Hematopoietic multipotent progenitor cell treated with erythropoietin and hydrocortisone succinate and interleukin-3 and kit ligand, for 8 days (in vitro differentiated cells): ENCODE measurements around the gene UBE2Z.
"Not testable (repeated sequence)": the region's sequence is repeated elsewhere in the genome, so short reads cannot be mapped to it uniquely, and the experiment has no call there.

Experiments
- DNase-seq: peaks from one replicate; pipeline ENCODE4 v3.0.0-alpha.2; 2015

Gene UBE2Z

DNA sequence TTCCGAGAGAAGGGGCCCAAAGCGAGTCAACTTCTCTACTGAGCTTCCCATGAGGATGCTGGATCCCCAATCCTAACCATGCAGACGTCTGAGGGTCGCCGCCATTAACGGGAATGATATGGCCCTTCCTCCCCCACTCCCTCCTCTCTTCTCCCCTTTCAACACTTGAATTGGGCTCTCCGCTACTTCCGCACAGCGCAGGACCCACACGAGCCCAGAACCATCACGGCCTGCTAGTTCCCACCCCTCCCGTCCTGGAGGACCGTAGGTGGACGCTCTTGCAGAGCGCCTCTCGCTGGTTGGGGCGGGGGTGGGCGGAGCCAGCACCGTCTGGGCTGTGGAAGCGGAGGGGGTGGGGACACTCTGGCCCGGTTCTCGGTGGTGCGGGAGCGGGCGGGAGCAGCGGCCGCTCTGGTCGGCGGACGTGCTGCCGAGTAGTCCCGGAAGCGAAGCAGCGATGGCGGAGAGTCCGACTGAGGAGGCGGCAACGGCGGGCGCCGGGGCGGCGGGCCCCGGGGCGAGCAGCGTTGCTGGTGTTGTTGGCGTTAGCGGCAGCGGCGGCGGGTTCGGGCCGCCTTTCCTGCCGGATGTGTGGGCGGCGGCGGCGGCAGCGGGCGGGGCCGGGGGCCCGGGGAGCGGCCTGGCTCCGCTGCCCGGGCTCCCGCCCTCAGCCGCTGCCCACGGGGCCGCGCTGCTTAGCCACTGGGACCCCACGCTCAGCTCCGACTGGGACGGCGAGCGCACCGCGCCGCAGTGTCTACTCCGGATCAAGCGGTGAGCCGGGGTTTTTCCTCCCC is at the start of gene UBE2Z:
TSS of gene UBE2Z (plus strand) at position 361 of the 797 bp plus-strand sequence. CDS start at position 458, 97 bp downstream.
- DNase-seq, result peak; percentile 93

DNA sequence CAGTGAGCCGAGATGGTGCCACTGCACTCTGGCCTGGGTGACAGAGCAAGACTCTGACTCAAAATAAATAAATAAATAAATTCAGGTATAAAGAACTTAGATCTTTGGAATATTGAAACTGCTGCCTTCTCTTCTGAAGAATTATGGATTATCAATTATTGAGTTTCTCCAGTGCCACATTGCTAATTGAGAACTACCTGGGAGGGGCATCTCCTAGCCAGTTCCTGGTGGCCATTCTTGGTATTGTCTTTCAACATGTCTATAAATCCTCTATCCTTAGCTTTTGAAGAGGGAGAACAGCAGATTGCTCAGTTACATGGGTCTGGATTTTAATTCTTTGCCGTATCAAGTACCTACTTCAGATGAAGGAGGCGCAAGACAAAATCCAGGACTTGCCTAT is 48.2 kb upstream of the UBE2Z start:
- DNase-seq, result no peak

DNA sequence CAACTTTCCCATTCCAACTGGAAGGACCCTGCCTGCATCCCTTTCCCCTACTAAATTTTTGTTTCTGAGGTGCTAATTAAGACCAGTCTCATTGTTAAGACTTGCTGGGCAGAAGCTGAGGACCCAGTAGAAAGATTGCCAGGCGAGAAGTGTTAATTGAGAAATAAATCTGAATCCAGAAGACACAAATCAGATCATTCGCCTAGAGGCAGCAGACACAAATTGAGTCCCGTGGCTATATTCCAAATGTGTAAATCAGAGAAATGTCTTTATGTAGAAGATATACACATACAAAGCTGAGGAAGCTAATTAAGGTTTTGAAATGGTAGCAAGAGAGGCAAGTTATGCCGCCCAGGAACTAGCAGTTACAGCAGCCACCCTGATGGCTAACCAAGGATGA is 47.8 kb upstream of the UBE2Z start:
- DNase-seq, result no peak

DNA sequence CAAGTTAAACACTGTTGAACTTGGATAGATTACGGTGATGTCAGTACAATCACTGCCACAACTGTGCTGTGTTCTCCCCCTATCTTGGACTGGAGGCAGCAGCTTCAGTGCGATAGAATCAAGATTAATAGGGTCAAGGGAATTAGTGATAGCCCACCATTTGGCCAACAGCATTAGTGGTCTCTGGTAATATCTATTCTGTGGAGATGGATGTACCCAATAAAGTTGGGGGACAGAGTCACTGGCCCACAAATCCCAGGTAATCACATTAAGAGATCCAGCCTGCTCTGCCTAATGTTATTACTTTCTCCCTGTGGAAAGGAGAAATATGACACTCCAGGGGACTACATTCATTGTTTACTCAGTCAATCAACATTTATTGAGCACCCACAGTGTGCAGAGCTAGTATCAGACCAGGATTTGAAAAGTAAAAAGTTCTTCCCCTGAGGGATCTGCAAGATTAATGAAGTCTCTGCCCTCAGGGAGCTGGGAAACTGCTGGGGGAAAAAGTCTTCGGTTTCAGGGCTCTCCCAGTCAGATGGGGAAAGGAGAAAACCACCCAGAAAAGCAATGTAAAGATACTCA is 39.2 kb upstream of the UBE2Z start:
- no peak for DNase-seq

GRCh38 chr17:48869821-48870318 is 38.3 kb upstream of the UBE2Z start:
- DNase-seq, result no peak

DNA sequence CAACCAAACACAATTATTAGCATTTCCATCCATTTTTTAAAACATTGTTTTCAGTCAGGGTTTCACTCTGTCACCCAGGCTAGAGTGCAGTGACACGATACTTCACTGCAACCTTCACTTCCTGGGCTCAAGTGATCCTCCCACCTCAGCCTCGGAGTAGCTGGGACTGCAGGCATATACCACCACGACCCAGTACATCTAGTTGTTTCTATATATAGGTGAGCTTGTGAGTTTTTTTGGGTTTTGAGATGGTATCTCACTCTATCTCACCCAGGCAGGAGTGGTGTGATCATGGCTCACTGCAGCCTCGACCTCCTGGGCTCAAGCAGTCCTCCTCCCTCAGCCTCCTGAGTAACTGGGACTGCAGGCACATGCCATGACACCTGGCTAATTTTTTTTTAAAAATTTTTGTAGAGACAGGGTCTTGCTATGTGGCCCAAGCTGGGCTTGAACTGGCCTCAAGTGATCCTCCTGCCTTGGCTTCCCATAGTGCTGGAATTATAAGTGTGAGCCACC is 37.1 kb upstream of the UBE2Z start:
- DNase-seq, result no peak

DNA sequence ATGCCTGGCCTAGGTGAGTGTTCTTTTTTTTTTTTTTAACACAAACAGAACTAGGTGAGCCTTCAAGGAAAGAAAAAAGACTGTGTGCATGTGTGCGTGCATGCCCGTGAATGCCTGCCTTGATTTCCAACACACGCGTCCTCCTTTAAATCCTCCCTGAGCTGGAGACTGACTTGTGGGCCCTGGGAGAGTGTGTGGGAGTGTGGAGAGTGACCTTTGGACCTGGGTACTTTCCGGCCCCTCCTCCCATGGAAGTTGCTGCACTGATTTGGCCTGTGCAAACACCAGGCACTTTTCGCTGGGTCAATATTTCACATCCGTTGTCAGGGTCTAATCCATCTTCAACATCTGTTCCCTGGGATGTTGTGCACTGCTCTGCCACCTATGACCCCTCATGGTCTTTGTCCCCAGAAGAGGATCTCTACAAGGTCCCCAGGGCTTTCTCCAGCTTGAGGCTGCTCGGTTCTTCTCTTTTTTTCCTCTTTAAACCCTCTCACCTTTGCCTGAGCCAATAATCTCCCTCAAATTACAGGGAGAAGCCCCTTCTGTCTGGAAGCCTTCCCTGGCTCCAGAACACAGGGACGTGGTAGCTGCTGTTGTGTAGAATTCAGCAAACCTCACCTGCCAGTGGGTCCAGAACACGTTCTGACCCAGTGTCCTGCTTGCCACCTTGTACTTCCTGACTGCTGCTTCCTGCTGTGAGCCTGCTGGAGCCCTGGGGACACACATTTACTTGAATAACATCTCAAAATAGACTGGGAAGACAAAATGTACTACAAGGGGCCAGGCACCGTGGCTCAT is 36.5 kb upstream of the UBE2Z start:
- no peak for DNase-seq

DNA sequence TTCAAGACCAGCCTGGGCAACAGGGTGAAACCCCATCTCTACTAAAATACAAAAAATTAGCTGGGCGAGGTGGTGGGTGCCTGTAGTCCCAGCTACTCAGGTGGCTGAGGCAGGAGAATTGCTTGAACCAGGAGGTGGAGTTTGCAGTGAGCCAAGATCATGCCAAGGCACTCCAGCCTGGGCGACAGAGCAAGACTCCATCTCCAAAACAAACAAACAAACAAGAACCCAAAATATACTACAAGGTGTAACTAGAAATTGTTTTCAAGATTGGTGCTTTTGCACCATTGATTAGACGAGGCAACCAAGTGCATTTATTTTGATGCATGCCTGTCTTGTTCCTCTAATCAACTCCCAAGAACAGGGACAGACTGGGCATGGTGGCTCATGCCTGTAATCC is 35.8 kb upstream of the UBE2Z start:
- DNase-seq, result not testable (repeated sequence)

GRCh38 chr17:48873209-48873608 is 35.0 kb upstream of the UBE2Z start:
- no peak for DNase-seq

GRCh38 chr17:48873696-48874443 is 34.3 kb upstream of the UBE2Z start:
- no peak for DNase-seq

- peak; percentile 79 for DNase-seq
Measured at GRCh38 chr17:48878920-48879898, 29.0 kb upstream of the UBE2Z start.

GRCh38 chr17:48882272-48882671 is 25.9 kb upstream of the UBE2Z start:
- DNase-seq, result no peak

DNA sequence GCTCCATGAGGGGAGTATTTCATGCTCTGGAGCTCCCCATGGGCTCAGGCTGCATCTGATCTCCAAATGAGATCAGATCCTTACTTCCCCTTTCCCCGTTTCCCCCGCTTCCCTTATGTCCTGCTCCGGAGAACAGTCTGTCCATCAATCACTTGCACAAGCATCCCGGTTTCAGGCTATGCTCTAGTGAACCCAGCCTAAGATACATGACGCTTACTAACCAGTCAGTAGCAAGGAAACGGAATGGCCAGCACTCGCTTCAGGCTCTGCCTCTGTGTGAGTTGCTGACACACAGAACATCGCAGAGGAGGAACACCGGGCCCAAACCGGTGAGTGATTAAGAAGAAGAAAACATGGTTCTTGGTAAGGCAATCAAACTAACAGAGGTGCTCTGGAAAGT is 25.0 kb upstream of the UBE2Z start:
- DNase-seq, result no peak

GRCh38 chr17:48890086-48890485 is 18.1 kb upstream of the UBE2Z start:
- no peak for DNase-seq

GRCh38 chr17:48892940-48893645 is 15.1 kb upstream of the UBE2Z start:
- DNase-seq, result peak; percentile 15

- no peak for DNase-seq
Measured at GRCh38 chr17:48893646-48894508, 14.3 kb upstream of the UBE2Z start.

GRCh38 chr17:48894886-48895285 is 13.3 kb upstream of the UBE2Z start:
- DNase-seq, result no peak

DNA sequence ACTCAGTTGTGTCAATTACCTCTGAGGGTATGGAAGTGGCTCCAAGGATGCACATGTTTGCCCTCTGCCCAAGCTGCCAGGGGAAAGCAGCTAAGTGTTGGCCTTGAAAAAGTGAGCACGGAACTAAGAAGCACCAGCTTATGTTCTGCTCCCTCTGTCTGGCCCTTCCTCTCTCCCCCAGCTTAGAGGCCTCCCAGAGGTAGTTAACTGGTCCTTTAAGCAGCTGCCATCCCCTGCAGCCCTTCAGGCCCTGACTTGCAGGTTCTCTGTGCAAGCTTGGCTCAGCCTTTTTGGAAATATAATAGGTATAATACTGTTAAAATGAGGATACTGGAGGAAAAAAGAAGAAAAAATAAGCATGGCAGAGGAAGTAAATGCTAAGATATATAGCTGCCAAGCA is 7.0 kb upstream of the UBE2Z start:
- DNase-seq, result no peak

DNA sequence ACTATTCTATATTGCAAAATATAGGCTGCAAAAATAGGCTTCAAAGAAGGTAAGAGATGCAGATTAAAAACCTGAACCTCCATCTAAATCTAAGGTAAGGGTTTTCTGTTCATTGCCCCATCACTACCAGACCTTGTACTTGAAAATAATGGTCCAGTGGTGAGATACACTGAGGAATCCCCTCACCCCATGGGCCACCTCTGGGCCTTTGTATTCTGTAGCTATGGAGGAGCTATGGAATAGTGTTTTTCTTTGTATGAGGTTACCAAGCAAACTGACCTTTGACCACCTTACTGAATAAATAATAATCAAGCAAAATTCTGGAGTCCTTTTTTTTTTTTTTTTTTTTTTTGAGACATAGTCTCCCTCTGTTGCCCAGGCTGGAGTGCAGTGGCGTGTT is 4.8 kb upstream of the UBE2Z start:
- DNase-seq, result no peak

DNA sequence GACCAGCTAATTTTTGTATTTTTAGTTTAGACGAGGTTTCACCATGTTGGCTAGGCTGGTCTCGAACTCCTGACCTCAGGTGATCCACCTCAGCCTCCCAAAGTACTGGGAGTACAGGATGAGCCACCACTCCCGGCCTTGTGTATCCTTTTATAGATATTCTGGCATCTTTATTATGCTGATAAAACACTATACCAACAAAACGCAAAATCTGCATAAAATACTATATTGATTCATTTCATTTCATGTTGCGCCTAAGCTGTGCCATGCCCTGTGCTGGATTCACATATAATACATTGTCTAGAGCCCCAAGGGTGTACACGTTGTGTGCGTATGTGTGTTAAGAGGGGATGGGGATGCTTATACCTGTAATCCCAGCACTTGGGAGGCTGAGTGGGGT is 3.8 kb upstream of the UBE2Z start:
- DNase-seq, result no peak
